Middle frontal gyrus (tissue), 1 donor: ENCODE results near the gene ROBO2.

Source experiments
- DNase-seq: peaks from one replicate; pipeline ENCODE4 v3.0.0-alpha.2; 2015; ENCODE audit warnings: low spot score; ENCODE audit errors: extremely low spot score

The ROBO2 gene, protein sequence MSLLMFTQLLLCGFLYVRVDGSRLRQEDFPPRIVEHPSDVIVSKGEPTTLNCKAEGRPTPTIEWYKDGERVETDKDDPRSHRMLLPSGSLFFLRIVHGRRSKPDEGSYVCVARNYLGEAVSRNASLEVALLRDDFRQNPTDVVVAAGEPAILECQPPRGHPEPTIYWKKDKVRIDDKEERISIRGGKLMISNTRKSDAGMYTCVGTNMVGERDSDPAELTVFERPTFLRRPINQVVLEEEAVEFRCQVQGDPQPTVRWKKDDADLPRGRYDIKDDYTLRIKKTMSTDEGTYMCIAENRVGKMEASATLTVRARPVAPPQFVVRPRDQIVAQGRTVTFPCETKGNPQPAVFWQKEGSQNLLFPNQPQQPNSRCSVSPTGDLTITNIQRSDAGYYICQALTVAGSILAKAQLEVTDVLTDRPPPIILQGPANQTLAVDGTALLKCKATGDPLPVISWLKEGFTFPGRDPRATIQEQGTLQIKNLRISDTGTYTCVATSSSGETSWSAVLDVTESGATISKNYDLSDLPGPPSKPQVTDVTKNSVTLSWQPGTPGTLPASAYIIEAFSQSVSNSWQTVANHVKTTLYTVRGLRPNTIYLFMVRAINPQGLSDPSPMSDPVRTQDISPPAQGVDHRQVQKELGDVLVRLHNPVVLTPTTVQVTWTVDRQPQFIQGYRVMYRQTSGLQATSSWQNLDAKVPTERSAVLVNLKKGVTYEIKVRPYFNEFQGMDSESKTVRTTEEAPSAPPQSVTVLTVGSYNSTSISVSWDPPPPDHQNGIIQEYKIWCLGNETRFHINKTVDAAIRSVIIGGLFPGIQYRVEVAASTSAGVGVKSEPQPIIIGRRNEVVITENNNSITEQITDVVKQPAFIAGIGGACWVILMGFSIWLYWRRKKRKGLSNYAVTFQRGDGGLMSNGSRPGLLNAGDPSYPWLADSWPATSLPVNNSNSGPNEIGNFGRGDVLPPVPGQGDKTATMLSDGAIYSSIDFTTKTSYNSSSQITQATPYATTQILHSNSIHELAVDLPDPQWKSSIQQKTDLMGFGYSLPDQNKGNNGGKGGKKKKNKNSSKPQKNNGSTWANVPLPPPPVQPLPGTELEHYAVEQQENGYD (N-terminal part only)

DNA sequence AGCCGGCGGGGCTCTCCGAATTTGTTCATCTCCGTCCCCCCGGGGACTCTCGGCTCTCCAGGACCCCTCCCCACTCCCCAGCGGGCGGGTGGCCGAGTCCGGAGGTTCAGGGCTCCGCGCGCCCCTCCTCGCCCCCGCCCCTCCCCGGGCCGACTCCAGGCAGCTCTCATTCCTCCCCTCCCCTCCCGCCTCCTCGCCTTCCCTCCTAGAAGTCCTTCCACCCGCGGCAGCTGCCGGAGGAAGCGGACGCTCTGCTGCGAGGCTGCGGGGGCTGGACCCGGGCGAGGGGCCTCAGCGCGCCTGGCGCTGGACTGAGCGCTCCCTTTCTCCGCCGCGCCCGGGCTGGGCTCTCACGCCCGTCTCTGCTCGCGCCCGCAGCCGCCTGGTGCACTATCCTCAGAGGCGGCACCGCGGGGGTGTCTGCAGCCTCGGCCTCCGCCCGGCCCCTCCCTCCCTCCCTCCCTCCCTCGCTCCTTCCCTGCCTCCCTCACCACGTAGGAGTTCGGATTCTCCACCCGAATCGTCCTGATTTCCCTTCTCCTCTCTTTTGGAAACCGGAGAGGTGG lies at the start of gene ROBO2:
ROBO2 (plus strand) TSS at position 494 of the 566 bp plus-strand sequence. CDS start 687 bp downstream, outside the sequence.
- no peak for DNase-seq

DNA sequence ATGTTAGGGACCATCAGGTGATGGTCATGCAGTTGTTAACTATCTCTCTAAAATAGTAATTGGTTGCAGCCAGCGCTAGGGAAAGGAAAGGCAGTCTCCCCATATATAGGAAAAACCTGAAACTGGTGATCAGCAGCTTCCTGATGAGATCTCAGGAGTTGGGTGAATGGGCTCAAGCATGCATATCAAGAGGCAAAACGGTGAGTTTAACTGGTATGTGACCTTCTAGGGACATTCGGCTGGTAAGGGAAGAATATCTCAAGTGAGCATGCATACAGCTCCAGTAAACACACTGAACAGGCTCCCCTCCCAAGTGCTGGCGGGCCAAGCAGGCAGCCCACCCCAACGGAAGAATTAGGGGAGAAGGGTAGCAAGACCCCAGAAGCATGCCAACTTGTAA lies 49.3 kb upstream of the ROBO2 start:
- DNase-seq = no peak

DNA sequence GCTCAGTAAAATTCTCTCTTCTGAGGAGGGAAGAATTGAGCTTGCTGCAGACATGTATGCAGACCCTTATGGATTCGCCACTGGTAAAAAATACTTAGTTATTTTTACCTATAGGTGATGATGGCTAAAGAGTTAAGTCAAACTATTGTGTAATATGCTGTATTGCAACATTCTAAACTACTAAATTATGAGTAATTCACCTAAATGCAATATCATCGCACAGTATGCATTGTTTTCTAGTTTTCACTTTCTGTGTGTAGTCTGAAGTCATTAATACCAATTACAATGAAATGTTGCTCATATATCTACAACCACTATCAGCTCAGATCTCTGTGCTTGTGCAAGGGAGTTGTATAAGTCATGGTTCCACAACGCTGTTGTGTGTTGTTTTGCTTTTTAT lies 48.7 kb upstream of the ROBO2 start:
- no peak for DNase-seq

DNA sequence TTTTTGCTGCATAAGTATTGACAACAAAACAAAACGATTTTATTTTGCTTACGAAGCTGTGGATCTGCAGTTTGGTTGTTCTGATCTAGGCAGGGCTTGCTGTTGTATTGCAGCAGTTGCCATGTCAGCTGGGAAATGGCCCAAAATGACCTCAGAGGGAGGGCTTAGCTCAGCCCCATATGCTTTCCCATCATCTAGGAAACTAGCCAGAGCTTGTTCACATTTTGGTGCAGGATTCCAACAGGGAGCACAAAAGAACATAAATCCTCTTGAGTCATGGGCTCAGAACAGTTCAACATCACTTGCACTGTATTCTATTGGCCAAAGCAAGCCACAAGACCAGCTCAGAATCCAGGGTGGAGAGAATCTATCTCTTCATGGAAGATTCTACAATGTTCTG lies 42.2 kb upstream of the ROBO2 start:
- no peak for DNase-seq

DNA sequence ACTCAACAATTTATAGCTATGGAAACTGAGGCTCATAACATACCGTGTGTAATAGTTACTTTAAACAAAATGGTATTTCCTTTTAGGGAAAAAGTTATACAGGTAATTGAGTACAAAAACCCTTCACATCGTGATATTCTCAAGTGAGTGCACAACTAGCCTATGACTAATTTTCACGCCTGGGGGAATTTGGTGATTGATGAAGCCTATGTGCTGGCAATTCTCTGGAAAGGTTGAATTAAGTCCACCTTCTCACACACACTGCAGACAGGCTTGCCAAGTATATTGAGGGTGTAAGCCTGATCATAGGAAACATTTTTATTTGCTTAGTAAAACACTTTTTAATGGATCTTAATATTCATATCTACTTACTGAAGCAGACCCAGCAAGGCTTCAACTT lies 41.3 kb upstream of the ROBO2 start:
- DNase-seq = no peak

DNA sequence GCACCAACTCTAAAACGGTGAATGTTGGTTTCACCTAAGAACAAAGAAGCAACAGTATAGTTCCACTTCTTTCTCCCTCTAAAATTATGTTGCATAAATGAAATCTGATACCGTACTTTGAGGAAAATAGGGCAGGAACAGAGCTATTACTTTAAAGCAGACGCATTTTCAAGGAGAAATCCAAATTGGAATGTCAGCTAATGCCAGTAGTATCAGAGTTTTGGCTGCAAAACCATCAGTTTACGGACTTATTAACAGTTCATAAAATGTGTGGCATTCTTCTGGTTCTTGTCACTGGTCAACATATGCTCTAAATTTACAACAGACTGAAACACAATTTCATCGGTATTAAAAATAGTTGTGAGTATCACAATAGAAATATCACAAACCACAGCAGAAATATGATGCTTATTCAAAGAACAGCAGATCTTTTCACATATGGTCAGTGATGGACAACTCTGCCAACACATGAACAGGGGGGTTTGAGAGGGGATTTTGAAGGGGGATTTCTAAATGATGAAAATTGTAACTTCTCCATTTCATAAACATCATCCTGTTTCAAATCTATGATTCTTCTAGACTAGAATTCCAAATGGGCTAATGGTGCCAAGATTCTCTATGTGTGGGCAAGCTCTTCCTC lies 38.7 kb upstream of the ROBO2 start:
- no peak for DNase-seq

DNA sequence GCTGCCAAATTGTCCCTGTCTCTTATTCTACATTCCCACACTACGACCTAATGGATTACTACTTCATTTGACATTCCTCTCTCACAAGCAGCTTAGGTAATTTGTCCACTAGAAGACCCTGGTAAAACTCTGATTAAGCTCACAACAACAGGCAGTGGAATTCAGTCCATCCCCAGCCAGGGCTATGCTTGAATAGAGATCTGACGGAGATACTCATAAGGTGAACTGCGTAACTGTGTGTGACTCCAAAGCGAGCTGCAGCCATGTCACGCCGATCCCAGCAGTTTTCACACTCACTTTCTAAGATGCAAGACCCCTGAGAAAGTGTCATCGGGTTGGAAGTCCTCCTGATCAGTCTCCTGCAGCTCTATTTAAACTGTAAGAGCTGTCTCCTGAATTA lies 25.7 kb upstream of the ROBO2 start:
- no peak for DNase-seq

DNA sequence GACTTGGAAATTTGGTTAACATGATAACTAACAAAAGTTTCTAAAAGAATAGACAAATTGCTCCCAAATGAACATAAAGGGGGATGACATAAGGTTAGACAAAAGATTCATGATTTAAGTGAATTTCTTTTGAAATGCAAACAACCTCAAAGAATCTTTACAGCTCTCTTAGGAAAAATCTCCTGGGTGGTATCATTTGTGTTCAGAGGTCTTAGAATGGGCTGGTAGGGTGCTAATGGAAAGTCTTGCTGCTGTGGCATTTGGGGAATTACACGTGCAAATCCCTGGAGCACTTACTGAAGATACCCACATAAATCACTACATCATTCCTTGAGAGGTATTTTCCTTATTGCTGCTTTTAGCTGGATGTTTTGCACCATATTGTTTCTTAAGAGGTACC lies 14.4 kb upstream of the ROBO2 start:
- no peak for DNase-seq

DNA sequence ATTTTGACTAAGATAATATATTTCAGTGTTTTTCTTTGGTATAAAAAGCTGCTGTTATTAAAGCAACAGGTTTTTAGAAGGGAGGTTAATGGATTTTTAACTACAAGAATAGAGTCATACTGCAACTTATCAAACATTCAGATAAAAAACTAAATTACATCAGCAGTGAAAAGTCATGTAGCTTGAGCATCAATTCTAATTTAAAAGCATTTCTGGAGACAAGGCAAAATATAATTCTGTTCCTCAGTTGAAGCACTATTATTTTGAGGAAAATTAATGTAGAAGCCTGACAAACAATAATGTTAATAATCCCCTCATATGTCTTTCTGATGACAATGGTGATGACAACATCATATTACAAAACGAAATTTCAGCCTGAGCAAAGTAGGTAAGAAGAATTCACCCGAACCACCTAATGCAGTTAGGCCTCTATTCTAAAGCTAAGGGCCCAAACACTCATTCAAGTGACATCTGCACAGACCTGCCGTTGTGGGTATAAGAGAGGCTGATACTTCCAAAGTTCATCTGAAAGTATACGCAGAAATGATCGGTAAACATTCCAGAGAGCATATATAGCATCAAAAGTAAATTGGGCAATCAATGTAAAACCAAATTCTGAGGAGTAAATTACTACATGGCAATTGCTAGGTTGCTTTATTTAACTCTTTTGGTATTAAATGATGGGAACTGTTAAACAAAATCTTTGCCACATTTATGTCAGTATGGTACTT lies 12.8 kb upstream of the ROBO2 start:
- no peak for DNase-seq

DNA sequence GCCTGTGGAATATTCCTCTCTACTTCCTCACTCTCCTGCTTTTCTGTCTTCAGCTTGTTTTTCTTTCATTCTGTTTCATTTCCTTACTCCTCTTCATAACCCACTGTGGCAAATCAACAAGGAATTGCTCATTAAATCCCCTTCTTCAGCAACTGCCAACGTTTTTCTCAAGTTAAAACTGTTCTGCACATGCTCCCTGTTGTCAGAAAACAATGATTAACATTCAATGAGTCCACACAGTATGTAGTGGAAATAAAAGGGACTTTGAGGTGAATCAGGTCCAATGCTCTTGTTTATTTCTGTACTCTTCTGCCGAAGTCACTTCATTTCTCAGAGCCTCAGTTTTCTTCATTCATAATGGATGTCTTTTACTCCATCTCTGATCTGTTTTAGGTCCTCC lies 11.9 kb upstream of the ROBO2 start:
- no peak for DNase-seq

DNA sequence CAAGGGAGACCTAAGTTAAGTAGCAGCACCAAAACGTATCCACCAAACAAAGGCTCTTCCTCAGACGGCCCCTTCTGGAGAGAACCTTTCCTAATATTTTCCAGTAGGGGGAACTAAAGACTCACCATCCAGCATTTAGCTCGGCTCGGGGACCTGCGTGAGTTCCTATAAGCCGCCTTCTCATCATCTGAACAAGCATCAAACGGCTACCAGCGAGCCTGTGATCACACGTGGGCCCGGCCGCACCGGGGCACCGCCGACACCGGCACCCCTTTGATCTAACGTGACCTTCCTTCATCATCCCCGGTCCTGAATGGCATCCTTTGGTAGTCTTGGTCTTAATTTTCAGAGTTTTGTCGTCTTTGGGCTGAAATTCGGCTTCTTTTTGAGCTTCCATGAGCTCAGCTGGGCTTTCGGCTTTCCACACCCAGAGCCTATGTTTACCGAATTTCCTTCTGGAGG lies 1.4 kb upstream of the ROBO2 start:
- peak; percentile 84 for DNase-seq

DNA sequence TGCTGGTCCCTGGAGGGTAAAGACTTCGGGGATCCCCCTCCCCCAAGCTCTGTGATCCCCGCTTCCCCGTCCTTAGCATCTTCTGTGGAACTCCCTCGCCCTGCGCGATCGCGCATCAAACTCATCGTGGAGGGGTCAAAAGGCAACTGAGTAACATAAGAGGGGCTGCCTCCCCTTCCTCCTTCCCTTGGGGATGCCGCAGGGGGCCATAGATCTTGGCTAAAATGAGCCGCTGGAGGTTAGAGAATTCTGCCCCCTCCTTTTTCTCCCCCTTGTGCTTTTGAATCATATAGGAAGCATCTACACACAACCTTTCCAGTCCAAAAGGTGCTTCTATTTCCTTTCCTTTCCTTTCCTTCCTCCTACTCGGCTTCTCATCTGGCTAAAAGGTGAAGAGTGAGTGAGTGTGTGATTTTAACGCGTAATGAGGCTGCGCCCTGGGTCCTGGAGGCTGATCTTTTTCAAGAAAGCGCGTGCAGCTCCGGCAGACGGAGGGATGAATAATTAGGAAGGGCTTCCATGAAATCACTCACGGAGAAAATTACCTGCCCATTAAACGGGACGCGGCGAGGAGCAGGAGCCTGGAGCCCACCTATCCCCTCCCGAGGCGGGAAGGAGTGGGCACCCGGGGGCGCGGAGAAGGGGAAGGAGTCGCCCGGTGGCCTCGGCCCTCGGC lies 831 bp upstream of the ROBO2 start:
- no peak for DNase-seq

DNA sequence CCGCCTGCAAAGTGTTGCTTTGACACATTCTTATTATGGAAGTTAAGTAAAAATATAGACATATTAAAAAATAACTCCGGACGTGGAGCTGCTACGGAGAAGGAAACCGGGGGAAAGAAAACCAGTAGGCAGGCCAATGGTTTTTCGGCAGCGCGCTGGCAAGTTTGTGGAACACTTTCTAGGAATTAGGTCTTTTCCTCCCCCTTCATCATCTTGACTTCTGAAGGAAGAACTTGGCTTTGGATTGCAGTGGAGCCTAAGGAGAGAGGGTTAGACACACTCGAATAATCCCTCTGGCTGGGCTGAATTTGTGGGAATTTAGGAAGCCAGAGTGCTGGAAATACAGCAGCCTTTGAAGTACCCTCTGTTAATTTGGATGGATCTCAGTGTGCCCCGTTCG lies 317 bp downstream of the ROBO2 start:
- DNase-seq = no peak

DNA sequence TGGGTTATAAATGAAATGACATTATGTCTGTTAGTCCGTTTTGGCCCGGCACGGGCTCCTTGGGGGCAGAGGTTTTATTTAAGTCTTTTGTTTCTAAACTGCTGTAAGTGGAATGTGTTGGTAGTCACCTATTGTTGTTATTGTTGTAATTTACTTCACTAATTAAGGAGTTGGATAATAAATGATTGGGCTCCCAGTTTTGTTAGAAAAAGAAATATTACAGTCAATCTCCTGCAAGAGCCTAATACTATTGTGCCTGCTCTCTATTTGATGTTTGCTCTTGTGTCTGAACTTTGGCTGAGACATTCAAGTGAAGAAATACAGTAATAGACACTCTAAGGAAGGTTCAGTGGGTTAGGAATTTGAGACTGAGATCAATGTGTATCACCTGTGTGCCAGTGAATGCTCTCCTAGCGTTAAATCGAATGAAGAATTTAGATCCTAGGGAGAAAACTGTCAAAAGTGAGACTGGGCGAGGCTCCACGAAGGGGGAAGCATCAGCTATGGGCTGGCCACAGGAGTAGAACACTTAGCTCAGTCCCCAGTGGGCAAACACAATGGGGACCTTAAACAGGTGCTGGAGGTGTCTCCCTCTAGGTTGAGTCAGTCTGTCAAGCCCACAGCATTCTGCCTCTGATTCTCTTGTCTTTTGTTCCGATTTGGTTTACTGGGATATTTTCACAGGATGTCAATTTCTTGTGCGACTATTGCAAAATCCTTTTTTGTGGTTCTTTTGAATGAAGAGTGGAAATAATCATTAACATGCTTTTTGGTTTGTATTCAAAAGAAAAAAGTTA lies 1.2 kb downstream of the ROBO2 start:
- DNase-seq = no peak

DNA sequence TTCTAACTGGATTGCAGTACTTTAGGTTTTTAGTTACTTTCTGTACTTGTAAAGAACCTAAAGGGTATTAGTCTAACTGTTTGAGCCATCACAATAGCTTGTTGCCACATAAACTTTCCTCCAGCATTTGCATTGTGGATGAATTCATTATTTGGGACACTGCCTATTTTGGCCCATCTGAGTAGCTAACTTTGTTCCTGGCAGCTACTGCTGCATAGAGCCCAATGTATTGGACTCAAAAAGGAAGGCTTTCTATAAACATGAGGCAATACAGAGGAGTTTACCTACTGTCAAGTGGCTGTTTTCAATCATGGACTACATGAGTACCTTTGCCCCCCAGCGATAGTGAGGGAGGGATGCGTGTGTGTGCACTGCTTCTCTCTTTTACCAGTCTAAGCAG lies 1.9 kb downstream of the ROBO2 start:
- DNase-seq = no peak

DNA sequence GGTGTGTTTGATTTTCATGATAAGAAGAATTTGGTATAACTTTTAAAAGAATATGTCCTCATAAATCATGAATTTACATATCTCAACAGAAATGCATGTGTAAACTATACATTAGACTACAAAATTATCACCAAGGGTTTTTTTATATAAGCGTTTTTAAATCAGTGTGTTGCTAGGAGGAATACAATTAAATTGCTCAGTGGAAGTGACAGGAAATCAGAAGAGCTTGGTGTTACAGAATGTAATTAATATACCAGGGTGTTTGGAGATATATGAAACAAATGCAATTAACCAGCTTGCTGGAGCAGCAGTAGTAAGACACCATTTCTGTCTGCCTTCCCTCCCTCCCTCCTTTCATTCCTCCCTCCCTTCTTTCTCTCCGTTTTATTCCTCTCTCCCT lies 2.4 kb downstream of the ROBO2 start:
- DNase-seq = no peak

DNA sequence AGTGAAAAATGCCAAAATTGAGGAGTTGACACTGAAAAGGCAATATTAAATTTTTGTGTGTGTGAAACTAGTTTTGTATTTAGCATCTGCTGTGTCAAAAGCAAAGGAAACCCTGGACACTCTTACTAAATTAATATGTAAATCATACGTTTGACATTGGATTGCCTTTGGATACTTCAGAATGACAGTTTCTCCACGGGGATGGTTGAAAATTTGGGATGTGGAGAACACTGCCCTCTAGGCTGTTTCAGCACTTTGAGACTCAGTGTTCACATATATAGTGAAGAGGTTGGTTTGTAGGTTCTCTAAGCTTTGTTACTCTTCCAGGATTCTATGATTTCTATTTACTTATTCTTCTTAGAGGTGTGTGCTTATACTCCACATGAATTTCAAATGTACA lies 3.0 kb downstream of the ROBO2 start:
- no peak for DNase-seq

DNA sequence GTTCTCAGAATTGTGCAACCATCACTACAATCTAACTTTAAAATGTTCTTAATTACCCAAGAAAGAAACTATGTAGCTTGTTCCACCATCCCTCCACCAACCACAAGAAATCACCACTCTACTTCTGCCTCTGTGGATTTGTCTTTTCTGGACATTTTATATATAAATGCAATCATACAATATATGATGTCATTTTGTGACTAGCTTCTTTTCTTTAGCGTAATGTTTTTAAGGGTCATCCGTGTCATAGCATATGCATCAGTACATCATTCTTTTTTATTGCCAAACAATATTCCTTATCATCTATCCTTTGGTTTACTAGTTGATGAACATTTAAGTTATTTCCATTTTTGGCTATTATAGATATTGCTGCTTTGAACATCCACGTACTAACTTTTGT lies 5.8 kb downstream of the ROBO2 start:
- no peak for DNase-seq

DNA sequence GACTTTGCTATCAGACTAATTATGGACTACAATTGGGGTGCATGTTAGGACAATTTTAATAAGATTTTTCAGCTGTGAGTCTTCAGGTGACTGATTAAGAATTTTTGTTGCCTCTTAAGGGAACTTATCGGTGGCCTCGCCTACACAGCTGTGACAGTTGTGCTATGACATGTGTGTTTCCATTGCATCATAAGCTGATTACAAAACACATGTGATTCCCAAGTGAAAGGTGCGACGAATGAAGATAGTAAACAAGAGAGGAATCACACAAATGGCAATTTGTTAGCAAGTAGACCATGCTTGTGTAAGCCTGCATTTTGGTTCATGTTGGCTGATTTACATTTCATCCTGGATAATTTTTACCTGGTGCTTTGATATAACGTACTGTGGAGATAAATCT lies 8.3 kb downstream of the ROBO2 start:
- no peak for DNase-seq
